Lung (tissue), 12 donors: ENCODE measurements around the gene POLH. TPM values are rescaled to one million over a fixed set of nuclear protein-coding genes. Genes with fewer than 3 reads are reported as not detected.
A peak's percentile ranks its signal among the peaks of the same experiment; 100 is the strongest.
"Not testable (repeated sequence)": the region's sequence is repeated elsewhere in the genome, so short reads cannot be mapped to it uniquely, and the experiment has no call there.

Source experiments
- ATAC-seq: fragments of 200-7000 bp; cut with Tn5 transposase; one replicate; pipeline ENCODE4 v1.9.1; 2020; ENCODE audit warnings: moderate number of reproducible peaks; ENCODE audit not compliant: insufficient read depth, low FRiP score
- DNase-seq, 3 donors: peaks; one replicate each; pipeline ENCODE4 v3.0.0-alpha.2; 2013 to 2017
- H3K27ac ChIP-seq, 2 donors: one replicate each; pipeline ENCODE4 v1.5.1; 2013; ENCODE audit warnings: mild to moderate bottlenecking in 2 of 2, moderate library complexity in 2 of 2, control low read depth in 1 of 2, inconsistent platforms in 1 of 2, low read depth in 1 of 2, low read length in 1 of 2
- H3K27me3 ChIP-seq, 3 donors: one replicate each; pipeline ENCODE4 v1.5.1; 2013; ENCODE audit warnings: low read length in 2 of 3; ENCODE audit not compliant: control insufficient read depth in 3 of 3, insufficient read depth in 3 of 3
- H3K36me3 ChIP-seq, 4 donors: one replicate each; pipeline ENCODE4 v1.5.1; 2013; ENCODE audit warnings: low read length in 4 of 4, mild to moderate bottlenecking in 1 of 4, moderate library complexity in 1 of 4; ENCODE audit not compliant: control insufficient read depth in 4 of 4, insufficient read depth in 4 of 4
- H3K4me1 ChIP-seq, 5 donors: one replicate each; pipeline ENCODE4 v1.5.1; 2013; ENCODE audit warnings: low read length in 5 of 5, mild to moderate bottlenecking in 2 of 5, moderate library complexity in 1 of 5; ENCODE audit not compliant: control insufficient read depth in 5 of 5, insufficient read depth in 5 of 5
- H3K4me3 ChIP-seq: one replicate; pipeline ENCODE4 v1.5.1; 2013; ENCODE audit warnings: mild to moderate bottlenecking, control low read depth, moderate library complexity
- H3K9ac ChIP-seq, 2 donors: one replicate each; pipeline ENCODE4 v1.5.1; 2013; ENCODE audit warnings: low read length in 2 of 2, control low read depth in 1 of 2; ENCODE audit not compliant: insufficient read depth in 1 of 2
- H3K9me3 ChIP-seq, 4 donors: one replicate each; pipeline ENCODE4 v1.5.1; 2013; ENCODE audit warnings: low read length in 3 of 4, mild to moderate bottlenecking in 1 of 4, moderate library complexity in 1 of 4; ENCODE audit not compliant: control insufficient read depth in 4 of 4, insufficient read depth in 3 of 4
- CTCF ChIP-seq: IDR thresholded peaks from 2 replicates; pipeline ENCODE4 v1.5.1; 2012; ENCODE audit warnings: mild to moderate bottlenecking; ENCODE audit errors: control extremely low read depth, extremely low read depth
- WGBS, 2 donors: extraction: QIAGEN DNeasy Blood & Tissue Kit; methylation state at CpG; one replicate each; pipeline ENCODE4 v1.1.7; 2013; 5-methylcytosine and 5-hydroxymethylcytosine counted together
- polyA plus RNA-seq, 2 donors: library from polyadenylated mRNA; stranded (reverse); fragments of 200-250 nt; gene quantifications; one replicate each; pipeline ENCODE4 v1.2.1, GENCODE V29; 2013
- total RNA-seq, 2 donors: library from RNA; depleted of rRNA in 1 of 2; stranded (reverse); fragments of >200 nt in 1 of 2; gene quantifications; one replicate each; pipeline ENCODE4 v1.2.1, GENCODE V29; 2014 to 2021
- donor health status: control.
- donor health status: control.
- donor health status: Bipolar disorder and iron deficiency.
- donor health status: healthy.
- donor health status: DM: yes; HTN: yes; CAD: no.

POLH gene
- total and polyA plus RNA-seq, 4 donors: 4.0 to 27.3 (median 7.5) TPM

- H3K9me3 ChIP-seq: no peaks in the 10 kb centered on the region
- H3K4me3 ChIP-seq: peak overlapping the region; percentile 57
- H3K4me1 ChIP-seq: peaks cover 3 to 25% (median 8%) of the 10 kb centered on the region in 5 donors
- DNase-seq: peak; percentile 99 to 100 (median 100)
- H3K27ac ChIP-seq: peak overlapping the region; percentile 96 to 99
- ATAC-seq: peak; percentile 87
- no peak for TF ChIP-seq CTCF
- WGBS, 2 donors: 0% methylated on average over 41 of the region's 41 CpGs
- H3K36me3 ChIP-seq: peaks cover 4 to 20% (median 12%) of the 10 kb centered on the region in 4 donors
- H3K9ac ChIP-seq: peak overlapping the region; percentile 78 to 94
- H3K27me3 ChIP-seq: no peaks in the 10 kb centered on the region
Measured at GRCh38 chr6:43629505-43630300, 53.7 kb downstream of the POLH start.

GRCh38 chr6:43630980-43631619 lies 55.1 kb downstream of the POLH start:
- 95 to 96% methylated on average over 1 of the region's 1 CpG for WGBS, 2 donors
- no peak overlapping the region for H3K4me3 ChIP-seq
- no peak overlapping the region for H3K27ac ChIP-seq

GRCh38 chr6:43633002-43633401 lies 57.0 kb downstream of the POLH start:
- H3K4me3 ChIP-seq, H3K9me3 ChIP-seq, H3K9ac ChIP-seq, H3K36me3 ChIP-seq, ATAC-seq, H3K27me3 ChIP-seq, DNase-seq, H3K27ac ChIP-seq: not testable (repeated sequence)
- peaks cover 4 to 21% (median 11%) of the 10 kb centered on the region in 5 donors for H3K4me1 ChIP-seq
- 92 to 93% methylated on average over 7 of the region's 7 CpGs for WGBS, 2 donors

More at GRCh38 chr6:43630980-43631619, 55.1 kb downstream of the POLH start:
- DNase-seq (peak in 1 of 3 donors; percentile 6), ATAC-seq (no peak)
- Histone ChIP-seq H3K9ac (no peak overlapping the region), H3K36me3 (peaks cover 0 to 7% (median under 1%) of the 10 kb centered on the region in 4 donors), H3K9me3 (no peaks in the 10 kb centered on the region), H3K27me3 (no peaks in the 10 kb centered on the region), H3K4me1 (peaks cover 3 to 30% (median 10%) of the 10 kb centered on the region in 5 donors)
- TF ChIP-seq CTCF: no peak

- DNase-seq: no peak
- Histone ChIP-seq H3K27me3 (no peaks in the 10 kb centered on the region), H3K4me3 (no peak overlapping the region), H3K9ac (peak overlapping the region in 1 of 2 donors; percentile 73), H3K9me3 (no peaks in the 10 kb centered on the region), H3K4me1 (peaks cover 4 to 17% (median 11%) of the 10 kb centered on the region in 5 donors), H3K27ac (peak overlapping the region in 1 of 2 donors; percentile 86), H3K36me3 (peaks cover 1 to 9% (median 4%) of the 10 kb centered on the region in 4 donors)
- 80 to 88% methylated on average over 9 of the region's 9 CpGs for WGBS, 2 donors
- no peak for ATAC-seq
- TF ChIP-seq CTCF: no peak
Measured at GRCh38 chr6:43634702-43635303, 58.8 kb downstream of the POLH start.
